Inflammatory macrophage treated with lipopolysaccharide for 4 hours (primary cell): Measurements from ENCODE around the gene TMCC2.

Experiments used
- DNase-seq: peaks from one replicate; pipeline ENCODE4 v3.0.0-alpha.2; 2020

TMCC2 gene

DNA sequence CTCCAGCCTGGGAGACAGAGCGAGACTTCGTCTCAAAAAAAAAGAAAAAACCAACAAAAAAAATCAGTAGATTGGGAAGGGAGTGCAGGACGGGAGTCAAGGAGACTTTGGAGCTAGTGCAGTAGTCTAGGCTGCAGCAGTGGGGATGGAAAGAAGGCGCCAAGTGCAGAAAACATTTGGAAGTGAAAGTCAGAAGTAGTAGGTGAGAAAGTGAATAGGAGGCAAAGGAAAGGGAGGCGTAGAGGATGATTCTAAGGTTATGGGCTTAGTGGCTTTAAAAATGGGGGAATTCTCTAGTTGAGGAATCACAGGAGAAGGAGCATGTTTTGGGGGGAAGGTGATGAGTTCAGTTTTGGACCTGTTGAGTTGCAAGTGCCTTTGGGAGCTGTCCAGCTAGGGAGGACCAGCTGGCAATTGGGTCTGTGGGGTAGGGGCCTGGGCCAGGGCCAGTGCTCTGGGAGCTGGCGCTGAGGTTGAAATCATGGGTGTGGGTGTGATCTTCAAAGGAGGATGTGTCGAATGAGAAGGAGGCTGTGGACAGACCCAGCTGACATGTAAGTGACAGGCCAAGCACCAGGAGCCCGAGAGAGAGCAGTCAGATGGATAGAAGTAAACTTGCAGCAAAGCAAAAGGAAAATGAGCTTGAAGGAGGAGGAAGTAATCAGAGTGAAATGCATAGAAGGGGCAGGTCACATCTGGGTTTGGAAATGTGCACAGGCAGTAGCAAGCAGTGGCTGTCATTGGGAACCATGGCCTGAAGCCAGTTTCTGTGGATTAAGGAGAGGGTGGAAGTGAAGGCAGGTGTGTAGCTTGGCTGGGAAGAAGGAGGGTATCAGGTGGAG lies 15.8 kb downstream of the TMCC2 start:
- no peak for DNase-seq

DNA sequence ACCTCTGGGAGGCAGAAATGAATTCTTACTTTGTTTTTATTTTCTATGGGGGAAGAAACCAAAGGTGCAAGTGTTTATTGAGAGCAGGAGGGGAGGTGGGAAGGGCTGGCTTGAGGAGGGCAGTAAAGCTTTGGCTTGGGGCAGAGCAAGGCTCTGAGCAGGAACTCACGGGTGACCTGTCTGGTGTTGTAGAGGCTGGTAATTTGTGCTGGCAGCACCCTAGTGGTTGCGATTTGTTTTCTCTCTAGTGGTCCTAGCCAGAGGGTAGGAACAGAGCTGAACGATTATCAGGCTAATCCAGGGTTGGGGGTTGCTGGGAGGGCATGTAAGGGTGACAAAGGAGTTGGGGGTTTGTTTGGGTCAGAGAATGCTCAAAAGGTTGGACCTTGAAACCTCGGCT lies 16.6 kb downstream of the TMCC2 start:
- DNase-seq, result no peak

DNA sequence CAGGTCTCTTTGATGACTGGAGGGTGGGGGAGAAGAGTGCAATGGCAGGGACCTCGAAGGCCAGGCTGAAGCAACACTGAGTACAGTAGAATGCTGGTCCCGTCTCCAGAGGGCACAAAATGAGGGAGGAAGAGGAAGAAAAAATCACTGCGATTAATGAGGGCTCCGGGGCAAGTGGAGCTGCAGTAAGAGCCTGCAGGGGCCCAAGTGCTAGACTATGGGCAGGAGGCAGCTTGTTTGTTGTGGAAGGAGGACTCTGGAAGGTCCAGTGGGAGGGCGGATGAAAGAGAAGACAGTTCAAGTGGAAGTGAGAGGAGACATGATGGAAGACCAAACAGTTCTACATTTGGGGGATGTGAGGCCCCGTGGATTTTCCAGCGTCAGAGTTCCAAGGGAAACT lies 17.4 kb downstream of the TMCC2 start:
- DNase-seq, result no peak

DNA sequence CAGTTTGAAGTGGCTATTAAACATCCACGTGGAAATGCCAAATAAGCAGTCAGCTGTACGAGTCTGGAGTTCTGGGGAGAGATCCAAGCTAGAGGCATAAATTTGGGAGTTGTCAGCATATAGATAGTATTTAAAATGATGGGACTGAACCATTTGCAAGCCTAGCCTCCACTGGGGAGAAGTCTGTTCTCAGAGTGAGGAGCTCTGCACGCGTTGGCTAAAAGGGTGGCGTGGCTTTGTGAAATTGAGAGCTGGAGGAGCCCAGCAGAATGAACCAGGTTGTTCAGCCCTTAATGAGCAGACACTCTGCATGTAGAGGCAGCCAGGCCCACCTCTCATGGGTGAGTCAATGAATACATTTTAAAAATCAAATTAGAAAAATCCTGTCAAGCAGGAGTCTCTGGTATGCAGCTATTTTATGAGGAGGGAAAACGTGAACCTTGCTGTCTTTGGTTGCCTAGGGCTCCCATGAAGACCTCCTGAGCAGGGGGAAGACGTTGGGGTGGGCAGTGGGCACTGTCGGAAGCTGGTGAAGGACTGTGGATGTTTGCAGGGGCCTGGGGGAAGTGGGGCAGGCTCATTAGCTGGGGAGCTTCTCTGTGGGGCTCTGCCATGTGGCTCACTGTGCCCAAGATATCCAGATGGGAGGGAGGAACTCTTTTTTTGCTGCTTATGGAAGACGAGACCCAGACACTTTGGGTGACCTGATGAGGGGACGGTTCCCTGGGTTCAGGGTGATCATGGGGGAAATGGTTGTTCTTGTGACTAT lies 18.8 kb downstream of the TMCC2 start:
- DNase-seq, result no peak

DNA sequence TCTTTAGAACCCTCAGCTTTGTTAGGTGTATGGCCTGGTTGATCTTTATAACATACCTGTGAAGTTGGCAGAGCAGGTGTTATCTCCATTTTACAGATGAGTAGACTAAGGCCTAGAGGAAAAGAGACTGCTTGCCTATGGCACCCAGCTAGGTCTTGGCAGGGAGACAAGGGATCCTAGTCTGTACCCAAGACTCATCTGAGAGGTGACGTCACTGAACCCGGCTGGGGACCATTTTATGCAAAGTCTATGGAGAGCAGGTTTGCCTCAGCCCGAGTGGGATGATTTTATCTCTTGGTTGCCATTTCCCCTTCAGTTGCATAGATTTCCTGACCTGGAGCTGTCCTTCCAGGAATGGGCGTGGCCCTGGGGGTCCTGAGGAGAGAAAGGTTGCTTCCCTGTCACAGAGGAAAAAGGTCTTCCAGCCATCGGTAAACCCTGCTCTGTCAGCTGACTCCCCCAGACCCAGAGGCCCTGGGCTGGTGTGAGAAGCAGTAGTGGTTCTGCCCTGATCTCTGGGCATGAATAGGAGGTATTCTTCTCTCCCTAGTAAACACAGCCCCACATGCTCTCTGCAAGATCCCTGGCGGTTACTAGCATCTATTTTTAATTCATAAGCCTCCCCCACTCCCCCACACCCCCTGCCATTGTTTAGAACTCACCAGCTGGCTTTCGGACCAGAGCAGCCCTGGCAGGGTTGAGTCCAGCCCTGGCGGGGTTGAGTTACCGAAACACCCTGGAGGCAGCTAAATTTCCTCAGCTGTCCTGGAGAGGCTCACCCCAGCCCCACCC lies 19.6 kb downstream of the TMCC2 start:
- no peak for DNase-seq

DNA sequence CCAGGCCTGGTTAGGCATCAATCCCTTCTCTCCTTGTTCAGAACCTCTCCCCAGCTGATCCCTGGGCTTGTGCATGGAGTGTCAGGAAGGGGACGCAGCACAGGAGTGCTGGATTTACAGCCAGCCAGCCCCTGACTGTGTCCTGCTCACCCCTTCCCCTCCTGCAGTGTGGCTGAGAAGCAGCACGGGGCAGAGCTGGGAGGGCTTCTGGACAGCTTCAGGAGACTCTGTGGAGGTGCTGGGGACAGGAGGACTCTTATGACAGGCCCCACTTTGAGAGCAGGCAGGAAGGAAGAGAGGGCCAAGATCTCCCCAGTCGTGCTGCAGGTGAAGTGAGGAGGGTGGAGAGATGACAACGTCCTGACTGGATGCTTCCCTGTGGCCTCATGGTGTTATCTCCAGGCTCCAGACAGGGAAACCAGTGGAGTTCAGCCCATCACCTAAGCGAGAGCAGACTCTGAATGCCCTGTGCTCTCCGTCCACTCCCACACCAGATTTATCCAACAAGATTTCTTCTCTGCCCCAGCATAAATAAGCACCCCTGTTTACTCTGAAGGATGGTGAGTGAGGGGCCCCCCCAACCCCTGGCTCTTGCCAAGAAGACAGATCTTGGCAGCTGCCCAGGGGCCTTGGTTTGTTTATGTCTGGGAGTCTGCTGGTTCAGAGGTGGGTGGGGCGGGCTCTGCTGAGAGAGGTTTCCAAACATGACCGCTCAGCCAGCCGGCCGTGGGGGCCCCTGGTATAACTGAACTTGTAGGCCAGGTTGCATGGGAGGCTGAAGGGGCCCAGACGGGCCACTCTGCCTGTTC lies 21.3 kb downstream of the TMCC2 start:
- DNase-seq, result no peak

DNA sequence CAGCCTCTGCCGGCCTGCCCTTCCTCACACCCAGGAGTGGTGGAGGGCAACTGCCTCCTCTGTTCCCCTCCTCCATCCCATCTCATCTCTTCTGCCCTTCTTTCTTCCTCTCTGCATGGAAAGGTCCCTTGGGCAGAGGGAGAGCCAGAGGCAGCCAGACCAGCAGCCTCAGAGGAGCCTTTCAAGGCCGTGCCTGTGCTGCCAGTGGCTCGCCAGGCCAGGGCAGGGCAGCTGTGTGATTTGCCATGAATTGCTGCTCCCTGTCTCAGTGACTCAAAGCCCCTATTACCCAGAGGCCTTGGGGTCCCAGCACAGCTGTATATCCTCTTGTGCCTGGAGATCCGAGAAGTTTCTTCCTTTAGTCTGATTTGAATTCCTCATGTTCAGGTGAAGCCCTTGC lies 21.9 kb downstream of the TMCC2 start:
- no peak for DNase-seq

DNA sequence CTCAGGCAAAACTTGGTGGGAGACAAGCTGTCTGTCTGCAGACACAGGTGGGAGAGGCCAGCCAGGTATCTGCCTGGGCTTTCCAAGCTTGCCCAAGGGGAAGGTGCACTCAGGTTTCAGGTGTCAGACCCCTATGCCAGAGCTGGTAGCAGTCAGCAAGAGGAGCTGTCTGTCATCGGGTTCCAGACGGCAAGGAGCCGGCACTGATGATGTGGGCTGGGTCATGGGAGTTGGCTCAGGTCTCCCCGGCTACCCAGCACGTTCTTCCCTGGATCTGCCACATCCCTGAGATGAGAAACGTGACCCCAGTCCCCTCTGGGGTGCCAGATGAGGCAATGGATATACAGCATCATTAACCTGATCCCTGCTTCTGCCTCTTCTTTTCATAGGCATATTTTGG lies 23.0 kb downstream of the TMCC2 start:
- DNase-seq, result no peak

DNA sequence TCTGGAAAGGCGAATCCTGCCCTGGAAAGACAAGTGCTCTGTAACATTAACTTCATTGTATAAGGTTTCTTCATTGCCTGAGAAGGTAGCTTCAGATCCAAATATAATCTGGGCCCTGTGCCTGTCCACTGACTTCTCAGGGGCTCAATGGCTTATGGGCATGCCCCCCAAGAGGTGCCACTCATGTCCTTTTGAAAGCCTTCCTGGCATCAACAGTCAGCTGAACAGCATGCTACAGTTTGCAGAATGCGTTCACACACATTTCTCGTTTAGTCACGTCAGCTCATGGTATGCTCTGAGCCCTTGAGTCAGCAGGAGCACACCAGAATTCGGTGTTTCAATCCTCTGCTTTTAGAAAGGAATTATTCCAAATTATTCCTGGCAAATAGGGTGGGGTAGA lies 23.8 kb downstream of the TMCC2 start:
- DNase-seq, result no peak

DNA sequence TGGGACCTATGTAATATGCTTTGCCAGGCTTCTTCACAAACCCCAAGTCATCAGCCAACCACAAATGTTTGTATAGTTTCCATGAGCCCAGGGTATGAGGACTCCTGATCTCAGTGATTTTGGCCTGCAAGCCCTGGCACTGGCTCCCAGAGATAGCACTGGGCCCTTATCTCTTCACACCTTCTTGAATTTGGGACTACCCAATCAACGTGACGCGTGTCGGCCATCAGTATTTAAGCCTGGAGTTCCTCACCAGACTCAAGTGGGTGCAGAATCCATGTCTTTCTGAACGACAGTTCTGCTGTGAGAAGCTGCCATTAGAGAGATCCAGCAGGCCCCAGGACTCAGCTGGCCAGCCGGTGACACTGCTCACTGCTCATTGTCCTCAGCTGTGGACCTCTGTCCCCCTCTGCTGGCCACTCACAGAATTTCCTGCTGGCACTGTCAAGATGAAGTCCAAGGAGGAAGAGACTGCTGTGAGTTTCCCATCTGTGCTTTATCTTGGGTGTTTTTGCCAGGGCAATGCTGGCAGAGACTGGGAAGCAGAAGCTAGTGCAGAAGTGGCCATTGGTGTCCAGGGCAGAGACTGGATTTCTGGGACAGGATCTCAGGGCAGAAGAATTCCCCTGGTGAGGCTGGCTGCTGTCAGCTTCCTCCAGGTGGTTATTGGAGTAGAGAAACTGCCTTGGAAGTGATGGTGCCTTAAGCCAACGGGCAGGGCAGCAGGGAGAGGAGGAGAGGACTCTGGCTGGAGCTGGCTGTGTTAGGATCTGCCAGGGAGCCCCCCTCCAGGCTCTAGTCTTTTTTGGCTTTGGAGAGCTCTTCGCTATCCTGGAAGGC lies 28.4 kb downstream of the TMCC2 start:
- peak; percentile 85 for DNase-seq

DNA sequence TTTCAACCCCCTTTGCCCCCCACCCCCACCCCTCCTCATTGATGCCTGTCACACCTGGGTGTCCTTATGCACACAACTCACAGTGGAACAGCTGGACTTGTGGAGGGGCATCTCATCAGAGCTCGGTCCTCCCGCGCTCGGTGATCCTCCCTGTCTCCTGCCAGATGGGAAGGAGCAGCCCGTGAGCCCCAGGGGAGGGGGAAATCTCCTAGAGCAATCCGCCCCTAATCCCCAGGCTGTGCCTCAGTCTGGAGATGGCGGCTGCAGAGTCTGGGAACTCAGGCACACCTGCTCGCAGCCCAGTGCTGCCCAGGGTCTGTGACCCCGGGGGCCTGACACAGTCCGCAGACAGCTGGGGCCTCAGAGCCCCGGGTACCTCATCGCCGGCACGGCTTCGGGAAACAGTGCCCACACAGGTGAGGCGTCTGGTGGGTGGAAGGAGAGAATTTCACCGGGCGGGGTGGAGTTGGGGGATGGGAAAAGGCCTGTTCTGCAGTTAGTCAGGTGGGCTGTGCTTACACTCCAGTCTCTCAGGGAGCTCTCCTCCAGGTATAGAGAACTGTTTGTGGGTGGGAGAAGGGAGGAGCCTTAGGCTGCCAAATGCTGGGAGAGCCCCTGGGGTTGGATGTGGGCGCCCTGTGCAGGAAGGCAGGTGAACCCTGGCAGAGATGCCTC lies 29.3 kb downstream of the TMCC2 start:
- no peak for DNase-seq

DNA sequence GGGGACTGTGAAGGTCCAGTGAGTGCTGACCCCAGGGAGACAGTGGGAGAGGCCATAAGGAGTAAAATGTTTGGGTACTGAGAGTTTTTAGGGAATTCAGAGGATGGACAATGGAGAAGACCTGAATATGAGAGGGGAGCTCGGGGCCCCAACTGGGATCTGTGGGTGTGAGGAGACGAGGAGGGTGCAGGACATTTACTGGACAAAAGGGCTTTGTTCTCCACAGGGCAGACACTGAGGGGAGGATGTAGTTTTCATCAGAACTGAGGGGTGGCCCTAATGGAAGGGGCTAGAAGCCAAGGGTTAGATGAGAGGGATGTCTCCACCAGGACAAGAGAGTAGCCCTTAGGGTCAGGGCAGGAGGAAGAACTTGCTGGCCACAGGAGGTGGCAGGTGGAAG lies 30.0 kb downstream of the TMCC2 start:
- no peak for DNase-seq

DNA sequence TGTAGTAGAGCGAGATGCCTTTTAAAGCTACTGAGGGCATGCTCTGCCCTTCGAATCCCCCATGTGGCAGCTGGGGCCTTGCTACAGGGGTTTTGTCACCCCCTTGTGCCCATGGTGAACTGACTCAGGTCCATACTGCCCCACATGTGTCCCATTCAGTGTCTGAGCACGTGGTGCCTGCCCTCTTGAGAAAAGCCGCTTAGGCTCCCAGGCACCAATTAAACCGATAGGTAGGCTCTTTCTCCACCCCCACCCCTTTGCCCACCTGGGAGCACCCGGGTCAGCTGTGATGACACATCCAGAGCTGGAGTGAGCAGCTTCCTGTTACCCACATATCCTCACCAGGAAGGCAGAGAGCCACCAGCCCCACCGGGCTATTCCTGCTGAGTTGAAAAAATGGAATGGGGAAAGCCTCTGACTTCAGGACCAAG lies 30.5 kb downstream of the TMCC2 start:
- DNase-seq, result no peak

DNA sequence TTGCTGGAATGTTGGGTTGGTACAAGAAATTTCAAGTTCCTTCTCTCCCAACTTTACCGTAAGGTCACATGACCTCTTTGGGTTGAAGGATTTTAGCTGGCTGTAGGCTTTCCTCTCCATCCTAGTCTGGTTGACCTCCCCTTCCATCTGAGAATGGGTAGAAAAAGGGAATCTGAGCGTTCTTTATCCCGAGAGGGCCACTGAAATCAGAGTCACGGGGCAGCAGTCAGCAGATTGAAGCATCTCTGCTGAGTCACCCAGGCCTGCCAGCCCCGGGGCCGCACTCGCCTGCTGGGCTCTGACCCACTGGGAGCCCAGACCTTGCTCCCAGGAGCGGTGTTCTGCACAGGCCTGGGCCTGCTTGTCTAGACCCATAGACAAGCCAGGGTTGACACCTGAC lies 31.0 kb downstream of the TMCC2 start:
- DNase-seq, result peak; percentile 69

DNA sequence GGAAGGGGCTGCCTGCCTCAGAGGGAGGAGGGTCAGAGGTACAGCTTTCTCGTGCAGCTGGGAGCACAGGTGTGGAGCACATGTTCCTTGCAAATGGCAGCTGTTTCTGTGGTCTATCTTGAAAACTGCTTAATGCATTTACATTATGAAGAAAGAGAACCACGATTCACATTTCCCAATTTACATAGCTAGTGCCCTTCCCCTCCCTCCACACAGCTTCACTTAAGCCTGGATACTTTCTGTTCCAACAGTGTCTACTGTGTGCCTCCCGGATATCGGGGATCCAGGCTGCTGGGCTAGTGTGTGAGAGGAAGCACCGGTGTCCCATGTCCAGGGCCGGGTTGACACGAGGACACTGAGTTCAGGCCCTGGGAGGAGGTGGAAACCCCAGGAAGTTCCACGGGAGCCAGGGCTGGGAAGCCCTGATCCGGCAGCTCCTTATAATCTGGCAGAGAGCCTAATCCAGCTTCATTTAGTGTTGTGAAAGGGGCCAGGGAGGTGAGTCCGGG lies 31.6 kb downstream of the TMCC2 start:
- DNase-seq, result peak; percentile 66

DNA sequence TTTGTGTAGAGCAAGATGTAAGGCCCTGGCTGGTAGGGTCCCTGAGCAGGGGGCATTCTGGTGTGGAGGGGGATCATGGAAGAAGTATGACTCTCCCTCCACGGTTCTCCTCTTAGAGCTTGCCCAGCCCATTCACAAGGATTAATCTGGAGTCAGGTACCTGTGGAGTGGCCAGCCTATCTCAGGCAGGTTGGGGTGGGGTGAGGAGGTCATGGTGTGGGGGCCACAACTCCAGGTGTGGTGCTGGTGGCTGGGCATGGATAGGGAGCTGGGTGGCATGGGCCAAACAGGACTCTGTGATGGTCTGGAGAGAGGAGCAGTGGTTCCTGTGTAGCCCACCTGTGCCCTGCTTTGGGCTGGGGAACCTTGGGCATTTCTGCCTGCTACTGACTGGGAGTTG lies 32.3 kb downstream of the TMCC2 start:
- no peak for DNase-seq

DNA sequence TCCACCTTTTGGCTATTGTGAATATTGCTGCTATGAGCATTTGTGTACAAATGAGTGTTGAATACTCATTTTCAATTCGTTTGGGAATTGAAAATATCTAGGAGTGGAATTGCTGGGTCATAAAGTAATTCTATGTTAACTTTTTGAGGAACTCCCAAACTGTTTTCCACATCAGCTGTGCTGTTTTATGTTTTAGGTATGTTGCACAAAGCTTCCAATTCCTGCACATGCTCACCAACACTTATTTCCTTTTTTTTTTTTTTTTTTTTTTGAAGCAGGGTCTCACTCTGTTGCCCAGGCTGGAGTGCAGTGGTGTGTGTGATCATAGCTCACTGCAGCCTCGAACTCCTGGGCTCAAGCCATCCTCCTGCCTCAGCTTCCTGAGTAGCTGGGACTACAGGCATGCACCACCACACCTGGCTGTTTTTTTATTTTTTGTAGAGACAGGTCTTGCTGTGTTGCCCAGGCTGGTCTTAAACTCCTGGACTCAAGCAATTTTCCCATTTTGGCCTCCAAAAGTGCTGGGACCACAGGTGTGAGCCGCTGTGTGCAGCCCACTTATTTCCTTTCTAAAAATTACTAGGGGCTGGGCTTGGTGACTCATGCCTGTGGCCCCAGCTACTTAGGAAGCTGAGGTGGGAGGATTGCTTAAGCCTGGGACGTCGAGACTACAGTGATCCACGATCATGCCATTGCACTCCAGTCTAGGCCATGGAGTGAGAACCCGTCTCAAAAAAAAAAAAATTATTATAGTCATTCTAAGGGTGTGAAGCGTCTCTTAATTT lies 33.4 kb downstream of the TMCC2 start:
- DNase-seq, result peak; percentile 82

DNA sequence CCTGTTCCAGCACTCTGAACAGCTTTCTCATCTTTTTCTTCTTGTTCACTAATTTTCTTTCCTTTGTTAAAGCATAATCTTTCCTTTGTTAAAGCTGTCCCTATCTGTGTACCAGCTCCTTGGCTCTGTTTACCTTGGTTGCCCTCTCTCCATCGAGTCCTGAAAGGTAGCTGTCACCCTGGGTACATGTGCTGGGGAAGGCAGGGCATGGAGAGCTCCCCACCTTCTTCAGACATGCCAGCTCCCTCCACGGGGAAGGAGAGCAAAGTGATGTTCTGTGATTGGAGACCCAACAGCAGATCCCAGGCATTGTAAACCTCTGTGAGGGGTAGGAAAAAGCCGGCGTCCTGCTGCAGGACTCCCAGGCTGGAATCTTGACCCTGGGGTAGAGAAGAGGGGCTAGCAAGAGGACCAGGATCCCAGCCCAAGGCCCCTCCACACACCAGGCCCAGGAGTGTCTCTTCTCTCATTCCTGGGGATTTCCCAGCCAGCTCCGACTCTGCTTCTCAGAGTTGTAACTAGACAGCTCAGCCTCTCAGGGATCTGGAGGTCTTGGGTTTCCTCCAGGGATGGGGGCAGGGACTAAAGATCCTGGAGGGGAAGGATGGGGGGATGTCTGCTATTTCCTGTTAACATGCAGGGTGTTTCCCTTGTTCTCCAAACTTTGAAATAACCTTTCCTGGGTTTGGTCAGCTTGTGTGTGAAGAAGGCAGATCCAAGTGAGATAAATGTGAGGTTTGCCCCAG lies 34.4 kb downstream of the TMCC2 start:
- DNase-seq, result no peak

DNA sequence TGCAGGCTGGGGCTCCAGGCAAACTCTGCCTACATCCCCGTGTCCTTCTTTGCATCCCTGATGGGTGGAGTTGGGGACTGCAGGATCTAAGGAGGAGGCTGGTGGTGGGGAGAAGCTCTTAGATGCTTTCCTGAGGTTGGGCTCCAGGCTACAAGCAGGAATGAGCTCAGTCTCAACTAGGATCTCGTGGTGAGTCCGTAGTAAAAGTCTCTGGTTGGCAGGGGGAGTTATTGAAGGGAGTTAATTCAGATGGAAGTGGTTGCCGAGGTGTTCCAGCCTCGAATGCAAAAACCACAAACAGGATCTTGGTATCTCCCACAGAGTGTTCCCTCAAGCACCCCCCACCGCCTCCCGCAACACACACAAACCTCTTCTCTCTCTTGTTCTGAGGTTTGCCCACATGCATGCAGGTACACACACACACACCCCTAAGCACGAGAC lies 35.0 kb downstream of the TMCC2 start:
- no peak for DNase-seq
